ENCODE results near the gene DENND6B. TPM values are rescaled to one million over a fixed set of nuclear protein-coding genes. Genes with fewer than 3 reads are reported as not detected.
"Not testable (repeated sequence)": the region's sequence is repeated elsewhere in the genome, so short reads cannot be mapped to it uniquely, and the experiment has no call there.

The DENND6B gene
- 1 to 10 TPM; 2.2 TPM for total RNA-seq

- Mint-ChIP-seq H3K4me1 (ENCODE audit: low read depth in 2 of 2) (peaks cover 7 to 11% of the 10 kb centered on the region in 2 donors), H3K4me3 (peak within 1 kb of the TSS; percentile 80), H3K27ac (peak within 1 kb of the TSS; percentile 37 to 54), H3K36me3 (no peaks in the 10 kb centered on the region), H3K27me3 (no peaks in the 10 kb centered on the region), H3K9me3 (no peaks in the 10 kb centered on the region)
- DNase-seq (ENCODE audit: low spot score) (peak; percentile 87), ATAC-seq (peak; percentile 97 to 98)
Measured at GRCh38 chr22:50326956-50327710, at the start of gene DENND6B. DENND6B (minus strand) TSS chr22:50327012; CDS start chr22:50326988, 24 bp downstream.

- Mint-ChIP-seq H3K36me3 (peaks cover 11% of the 10 kb centered on the region), H3K4me3 (no peak overlapping the region), H3K27me3 (no peaks in the 10 kb centered on the region), H3K27ac (no peak overlapping the region), H3K9me3 (no peaks in the 10 kb centered on the region), H3K4me1 (ENCODE audit: low read depth in 2 of 2) (peaks cover 5 to 9% of the 10 kb centered on the region in 2 donors)
- ATAC-seq (no peak), DNase-seq (ENCODE audit: low spot score) (no peak)
Measured at GRCh38 chr22:50376085-50376651, 49.4 kb upstream of the DENND6B start.

GRCh38 chr22:50371101-50371648, 44.4 kb upstream of the DENND6B start:
- H3K4me3 Mint-ChIP-seq: no peak overlapping the region
- ATAC-seq (no peak), DNase-seq (ENCODE audit: low spot score) (no peak)
- no peaks in the 10 kb centered on the region for H3K36me3 Mint-ChIP-seq
- H3K27me3 Mint-ChIP-seq: no peaks in the 10 kb centered on the region
- H3K4me1 Mint-ChIP-seq (ENCODE audit: low read depth in 2 of 2): peaks cover 8 to 21% of the 10 kb centered on the region in 2 donors
- H3K9me3 Mint-ChIP-seq: no peaks in the 10 kb centered on the region
- no peak overlapping the region for H3K27ac Mint-ChIP-seq

DNA sequence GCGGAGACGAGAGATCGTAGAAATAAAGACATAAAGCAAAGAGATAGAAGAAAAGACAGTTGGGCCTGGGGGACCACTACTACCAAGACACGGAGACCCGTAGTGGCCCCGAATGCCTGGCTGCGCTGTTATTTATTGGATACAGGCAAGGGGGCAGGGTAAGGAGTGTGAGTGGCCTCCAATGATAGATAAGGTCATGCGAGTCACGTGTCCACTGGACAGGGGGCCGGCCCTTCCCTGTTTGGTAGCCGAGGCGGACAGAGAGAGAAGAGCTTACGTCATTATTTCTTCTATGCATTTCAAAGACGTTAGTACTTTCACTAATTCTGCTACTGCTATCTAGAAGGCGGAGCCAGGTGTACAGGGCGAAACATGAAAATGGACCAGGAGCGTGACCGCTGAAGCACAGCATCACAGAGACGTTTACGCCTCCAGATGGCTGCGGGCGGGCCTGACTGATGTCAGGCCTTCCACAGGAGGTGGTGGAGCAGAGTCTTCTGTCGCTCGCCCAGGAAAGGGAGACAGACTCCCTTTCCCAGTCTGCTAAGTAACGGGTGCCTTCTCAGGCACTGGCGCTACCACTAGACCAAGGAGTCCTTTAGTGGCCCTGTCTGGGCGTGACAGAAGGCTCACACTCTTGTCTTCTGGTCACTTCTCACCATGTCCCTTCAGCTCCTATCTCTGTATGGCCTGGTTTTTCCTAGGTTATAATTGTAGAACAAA, 41.1 kb upstream of the DENND6B start:
- no peaks in the 10 kb centered on the region for H3K9me3 Mint-ChIP-seq
- H3K27ac Mint-ChIP-seq: no peak overlapping the region
- H3K27me3 Mint-ChIP-seq: no peaks in the 10 kb centered on the region
- DNase-seq (ENCODE audit: low spot score): no peak
- ATAC-seq: no peak
- no peak overlapping the region for H3K4me3 Mint-ChIP-seq
- no peaks in the 10 kb centered on the region for H3K36me3 Mint-ChIP-seq
- peaks cover 13 to 30% of the 10 kb centered on the region in 2 donors for H3K4me1 Mint-ChIP-seq (ENCODE audit: low read depth in 2 of 2)

DNA sequence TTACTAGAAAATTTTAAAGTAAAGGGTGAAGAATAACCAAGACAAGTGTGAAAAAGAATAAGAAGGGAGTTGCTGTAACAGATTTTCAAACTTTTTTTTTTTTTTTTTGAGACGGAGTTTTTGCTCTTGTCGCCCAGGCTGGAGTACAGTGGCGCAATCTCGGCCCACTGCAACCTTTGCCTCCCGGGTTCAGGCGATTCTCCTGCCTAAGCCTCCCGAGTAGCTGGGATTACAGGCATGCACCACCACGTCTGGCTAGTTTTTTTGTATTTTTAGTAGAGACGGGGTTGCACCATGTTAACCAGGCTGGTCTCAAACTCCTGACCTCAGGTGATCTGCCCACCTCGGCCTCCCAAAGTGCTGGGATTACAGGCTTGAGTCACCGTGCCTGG, 37.0 kb upstream of the DENND6B start:
- DNase-seq (ENCODE audit: low spot score); H3K36me3 Mint-ChIP-seq; H3K9me3 Mint-ChIP-seq; H3K27ac Mint-ChIP-seq; H3K4me3 Mint-ChIP-seq; ATAC-seq; H3K27me3 Mint-ChIP-seq: not testable (repeated sequence)
- peaks cover 33 to 54% of the 10 kb centered on the region in 2 donors for H3K4me1 Mint-ChIP-seq (ENCODE audit: low read depth in 2 of 2)

- peaks cover 6% of the 10 kb centered on the region for H3K36me3 Mint-ChIP-seq
- H3K9me3 Mint-ChIP-seq: no peaks in the 10 kb centered on the region
- H3K4me3 Mint-ChIP-seq: no peak overlapping the region
- no peak for DNase-seq (ENCODE audit: low spot score)
- no peak overlapping the region for H3K27ac Mint-ChIP-seq
- ATAC-seq: no peak
- no peaks in the 10 kb centered on the region for H3K27me3 Mint-ChIP-seq
- H3K4me1 Mint-ChIP-seq (ENCODE audit: low read depth in 2 of 2): peaks cover 33 to 53% of the 10 kb centered on the region in 2 donors
Measured at GRCh38 chr22:50363166-50363802, 36.5 kb upstream of the DENND6B start.

DNA sequence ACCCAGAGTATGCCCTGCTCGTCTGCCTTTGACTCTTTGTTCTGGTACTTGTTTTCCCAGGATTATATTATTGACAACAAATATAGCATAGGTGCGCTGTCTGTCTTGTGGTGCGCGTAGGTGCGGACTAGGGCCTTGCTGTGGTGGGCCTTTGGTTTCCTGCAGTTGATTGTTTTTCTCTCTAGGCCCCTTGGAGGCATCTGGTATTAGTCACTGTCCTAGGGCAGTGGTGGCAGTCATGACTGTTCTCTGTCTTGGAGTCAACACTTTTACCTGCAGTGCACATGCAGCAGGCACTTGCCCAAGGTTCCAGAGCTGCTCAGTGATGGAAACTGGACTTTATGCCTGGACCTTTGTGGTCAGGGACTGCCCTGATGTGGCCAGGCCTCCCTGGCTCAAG, 34.9 kb upstream of the DENND6B start:
- no peak overlapping the region for H3K4me3 Mint-ChIP-seq
- no peak for DNase-seq (ENCODE audit: low spot score)
- H3K36me3 Mint-ChIP-seq: peaks cover 6% of the 10 kb centered on the region
- no peaks in the 10 kb centered on the region for H3K9me3 Mint-ChIP-seq
- H3K27me3 Mint-ChIP-seq: no peaks in the 10 kb centered on the region
- peaks cover 35 to 50% of the 10 kb centered on the region in 2 donors for H3K4me1 Mint-ChIP-seq (ENCODE audit: low read depth in 2 of 2)
- ATAC-seq: peak; percentile 52 to 82
- peak overlapping the region; percentile 68 to 79 for H3K27ac Mint-ChIP-seq

- peak overlapping the region; percentile 31 for H3K4me3 Mint-ChIP-seq
- no peaks in the 10 kb centered on the region for H3K27me3 Mint-ChIP-seq
- H3K27ac Mint-ChIP-seq: peak overlapping the region; percentile 68 to 79
- DNase-seq (ENCODE audit: low spot score): no peak
- no peaks in the 10 kb centered on the region for H3K9me3 Mint-ChIP-seq
- peaks cover 6% of the 10 kb centered on the region for H3K36me3 Mint-ChIP-seq
- peak in 1 of 2 donors; percentile 63 for ATAC-seq
- H3K4me1 Mint-ChIP-seq (ENCODE audit: low read depth in 2 of 2): peaks cover 32 to 47% of the 10 kb centered on the region in 2 donors
Measured at GRCh38 chr22:50361222-50361621, 34.4 kb upstream of the DENND6B start.

GRCh38 chr22:50360578-50360977, 33.8 kb upstream of the DENND6B start:
- peaks cover 32 to 43% of the 10 kb centered on the region in 2 donors for H3K4me1 Mint-ChIP-seq (ENCODE audit: low read depth in 2 of 2)
- H3K4me3 Mint-ChIP-seq: peak overlapping the region; percentile 31

DNA sequence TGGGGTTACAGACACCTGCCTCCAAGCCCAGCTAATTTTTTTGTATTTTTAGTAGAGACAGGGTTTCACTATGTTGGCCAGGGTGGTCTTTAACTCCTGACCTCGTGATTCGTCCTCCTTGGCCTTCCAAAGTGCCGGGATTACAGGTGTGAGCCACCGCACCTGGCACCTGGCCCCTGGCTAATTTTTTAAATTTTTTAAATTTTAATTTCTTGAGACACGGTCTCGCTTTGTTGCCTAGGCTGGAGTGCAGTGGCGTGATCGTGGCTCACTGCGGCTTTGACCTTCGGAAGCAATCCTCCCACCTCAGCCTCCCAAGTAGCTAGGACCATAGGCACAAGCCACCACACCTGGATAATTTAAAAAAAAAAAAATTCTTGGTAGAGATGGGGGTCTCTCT, 30.9 kb upstream of the DENND6B start:
- H3K27me3 Mint-ChIP-seq: no peaks in the 10 kb centered on the region
- ATAC-seq: no peak
- peaks cover 26 to 36% of the 10 kb centered on the region in 2 donors for H3K4me1 Mint-ChIP-seq (ENCODE audit: low read depth in 2 of 2)
- no peak for DNase-seq (ENCODE audit: low spot score)
- H3K27ac Mint-ChIP-seq: peak overlapping the region in 1 of 2 donors; percentile 73
- H3K36me3 Mint-ChIP-seq: peaks cover 6% of the 10 kb centered on the region
- H3K9me3 Mint-ChIP-seq: no peaks in the 10 kb centered on the region
- H3K4me3 Mint-ChIP-seq: no peak overlapping the region

More at GRCh38 chr22:50360578-50360977, 33.8 kb upstream of the DENND6B start:
- Mint-ChIP-seq H3K9me3 (no peaks in the 10 kb centered on the region), H3K27me3 (no peaks in the 10 kb centered on the region), H3K36me3 (peaks cover 6% of the 10 kb centered on the region), H3K27ac (peak overlapping the region; percentile 68 to 79)
- ATAC-seq: no peak
- DNase-seq (ENCODE audit: low spot score): no peak

- ATAC-seq: no peak
- no peak overlapping the region for H3K4me3 Mint-ChIP-seq
- peaks cover 6% of the 10 kb centered on the region for H3K36me3 Mint-ChIP-seq
- no peaks in the 10 kb centered on the region for H3K9me3 Mint-ChIP-seq
- H3K4me1 Mint-ChIP-seq (ENCODE audit: low read depth in 2 of 2): peaks cover 22 to 31% of the 10 kb centered on the region in 2 donors
- peak overlapping the region; percentile 3 to 73 for H3K27ac Mint-ChIP-seq
- no peak for DNase-seq (ENCODE audit: low spot score)
- no peaks in the 10 kb centered on the region for H3K27me3 Mint-ChIP-seq
Measured at GRCh38 chr22:50357222-50357621, 30.4 kb upstream of the DENND6B start.

- ATAC-seq (no peak), DNase-seq (ENCODE audit: low spot score) (no peak)
- no peaks in the 10 kb centered on the region for H3K27me3 Mint-ChIP-seq
- peaks cover 5% of the 10 kb centered on the region for H3K36me3 Mint-ChIP-seq
- H3K4me3 Mint-ChIP-seq: no peak overlapping the region
- H3K27ac Mint-ChIP-seq: no peak overlapping the region
- H3K4me1 Mint-ChIP-seq (ENCODE audit: low read depth in 2 of 2): peaks cover 13 to 21% of the 10 kb centered on the region in 2 donors
- H3K9me3 Mint-ChIP-seq: no peaks in the 10 kb centered on the region
Measured at GRCh38 chr22:50356186-50356585, 29.4 kb upstream of the DENND6B start.

- H3K27me3 Mint-ChIP-seq: no peaks in the 10 kb centered on the region
- no peaks in the 10 kb centered on the region for H3K36me3 Mint-ChIP-seq
- DNase-seq (ENCODE audit: low spot score) (no peak), ATAC-seq (no peak)
- no peaks in the 10 kb centered on the region for H3K9me3 Mint-ChIP-seq
- no peak overlapping the region for H3K27ac Mint-ChIP-seq
- H3K4me1 Mint-ChIP-seq (ENCODE audit: low read depth in 2 of 2): peaks cover 0 to under 1% of the 10 kb centered on the region in 2 donors
- H3K4me3 Mint-ChIP-seq: no peak overlapping the region
Measured at GRCh38 chr22:50348058-50348457, 21.2 kb upstream of the DENND6B start.

All from natural killer cell treated with Interleukin-12 subunit alpha and Interleukin-12 subunit beta and Interleukin-15 and Interleukin-18, amount 100 ng/mL, for 72 hours (primary cell).